ENCODE measurements around the gene SMARCAD1.

- TF ChIP-seq REST (IDR thresholded peaks at IDR 0.05; ENCODE audit: insufficient read depth in 1 of 2, low read depth in 2 of 2, low read length in 2 of 2) (no peak), POLR2AphosphoS5 (IDR thresholded peaks at IDR 0.05; ENCODE audit: low read depth, low read length) (no peak), TAF1 (IDR thresholded peaks at IDR 0.05; ENCODE audit: borderline replicate concordance, insufficient read depth, low read length) (no peak), SIN3A (IDR thresholded peaks at IDR 0.05; ENCODE audit: borderline replicate concordance, insufficient read depth, low read length) (no peak), FOXP2 (optimal IDR thresholded peaks at IDR 0.05; ENCODE audit: borderline replicate concordance, extremely low read depth, extremely low read length, insufficient read depth) (no peak)
These were observed 47.9 kb upstream of the SMARCAD1 start for GRCh38 chr4:94159790-94160189.
